DOHH2 (cell line): ENCODE data around the gene IL36RN.

Experiments used
- CTCF ChIP-seq: fragments of 200-600 bp; sonication (generic); IDR thresholded peaks from one replicate; pipeline ENCODE4 v1.5.1; 2014; ENCODE audit warnings: antibody characterized with exemption, mild to moderate bottlenecking, low read depth, low read length; ENCODE audit not compliant: poor library complexity, severe bottlenecking
- EZH2phosphoT487 ChIP-seq: fragments of 200-600 bp; sonication (generic); IDR thresholded peaks from 2 replicates; pipeline ENCODE4 v1.6.1; 2017; ENCODE audit warnings: borderline replicate concordance, mild to moderate bottlenecking, antibody characterized with exemption, low read length, moderate library complexity, mixed read lengths

GRCh38 chr2:113025737-113026136 is 33.3 kb upstream of the IL36RN start:
- TF ChIP-seq CTCF (no peak), EZH2phosphoT487 (no peak)
